Gastrocnemius medialis (tissue), 4 donors: ENCODE results near the gene STX11.
"Not testable (repeated sequence)": the region's sequence is repeated elsewhere in the genome, so short reads cannot be mapped to it uniquely, and the experiment has no call there.

ENCODE experiments used
- CTCF ChIP-seq, 5 experiments: fragments of 450-650 bp in 3 of 5; fragments of 200-600 bp in 2 of 5; sonication (generic) in 2 of 5; IDR thresholded peaks in 4 of 5; conservative IDR thresholded peaks in 1 of 5; 1 replicate in 4 of 5; 2 replicates in 1 of 5; pipeline ENCODE4 v1.5.1; 2016 to 2019; ENCODE audit warnings: antibody characterized with exemption in 5 of 5, mild to moderate bottlenecking in 3 of 5, moderate library complexity in 3 of 5
- POLR2A ChIP-seq, 2 donors: fragments of 450-650 bp; IDR thresholded peaks; one replicate each; pipeline ENCODE4 v1.6.1; 2017; ENCODE audit warnings: antibody characterized with exemption in 2 of 2, mild to moderate bottlenecking in 2 of 2, moderate library complexity in 2 of 2

DNA sequence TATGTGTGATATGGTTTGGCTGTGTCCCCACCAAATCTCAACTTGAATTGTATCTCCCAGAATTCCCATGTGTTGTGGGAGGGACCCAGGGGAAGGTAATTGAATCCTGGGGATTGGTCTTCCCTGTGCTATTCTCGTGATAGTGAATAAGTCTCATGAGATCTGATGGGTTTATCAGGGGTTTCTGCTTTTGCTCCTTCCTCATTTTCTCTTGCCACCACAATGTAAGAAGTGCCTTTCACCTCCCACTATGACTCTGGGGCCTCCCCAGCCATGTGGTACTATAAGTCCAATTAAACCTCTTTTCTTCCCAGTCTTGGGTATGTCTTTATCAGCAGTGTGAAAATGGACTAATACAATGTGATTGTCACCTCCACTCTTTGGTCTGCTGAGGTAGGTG, 30.0 kb downstream of the STX11 start:
- TF ChIP-seq CTCF (IDR thresholded peaks at IDR 0.05 in 4 of 5, conservative IDR thresholded peaks at IDR 0.05 in 1 of 5); POLR2A (IDR thresholded peaks at IDR 0.05): not testable (repeated sequence)
